ENCODE results near the gene TNFRSF19. TPM values are rescaled to one million over a fixed set of nuclear protein-coding genes. Genes with fewer than 3 reads are reported as not detected.

TNFRSF19 gene
- total and polyA plus RNA-seq, 2 of the 13 experiments (the other 11 are each of a cell fraction or from before 2014, with no cell fraction given), result 75.3 to 77.7 TPM

GRCh38 chr13:23722726-23723453 is 152.7 kb downstream of the TNFRSF19 start:
- in situ Hi-C loops (cut with HindIII; ENCODE audit: extremely low pct_ligation_motif_present, low pct_unique_long_range_greater_than_20kb), result no loop called here
- Histone ChIP-seq H3K4me1 (ENCODE audit: insufficient read depth, low read length) (peaks cover 43% of the 10 kb centered on the region), H3K27ac (ENCODE audit: extremely low read length, insufficient read depth, low read length) (peak overlapping the region; percentile 27), H4K20me1 (ENCODE audit: insufficient read depth, low read length) (no peaks in the 10 kb centered on the region), H3K9me3 (ENCODE audit: low read length) (no peaks in the 10 kb centered on the region), H2AFZ (ENCODE audit: low read length) (no peak overlapping the region), H3K79me2 (ENCODE audit: insufficient read depth, low read length) (no peaks in the 10 kb centered on the region), H3K4me2 (ENCODE audit: low read depth, low read length) (peak overlapping the region; percentile 47), H3K27me3 (ENCODE audit: control insufficient read depth in 1 of 2, insufficient read depth in 2 of 2, low read length in 2 of 2) (no peaks in the 10 kb centered on the region), H3K9ac (ENCODE audit: insufficient read depth, low read depth, low read length) (no peak overlapping the region; the same call in 1 of the 2 replicates), H3K4me3 (replicated peaks in 1 of 3; ENCODE audit: insufficient read depth in 1 of 3, low read depth in 2 of 3, low read length in 3 of 3) (no peak overlapping the region), H3K36me3 (replicated peaks in 1 of 2; ENCODE audit: control insufficient read depth in 1 of 2, insufficient read depth in 2 of 2, low read length in 2 of 2) (no peaks in the 10 kb centered on the region)
- CTCF ChIA-PET (ENCODE audit: low intra/inter-chr PET ratio, low total read pairs), result no interaction called here
- intact Hi-C loops (cut with micrococcal nuclease; ENCODE audit: unreplicated experiment), result no loop called here
- FAIRE-seq (peak; percentile 8), ATAC-seq (peak; percentile 71), DNase-seq (ENCODE audit: low spot score) (peak; percentile 82)
- POLR2A ChIA-PET, result no interaction called here
- TF ChIP-seq SOX13 (IDR thresholded peaks at IDR 0.05) (no peak), SOX13 (CRISPR knock-in tag; conservative IDR thresholded peaks at IDR 0.05 in 1 of 2, IDR thresholded peaks at IDR 0.05 in 1 of 2) (0 out of 4 replicates have a peak, but pooled peaks of 1 of the 2 experiments have one; percentile 19), ZBTB3 (CRISPR knock-in tag; IDR thresholded peaks at IDR 0.05; ENCODE audit: borderline replicate concordance, low read depth) (no peak)
- BruUV-seq (replicated peaks), result no TSS peak
- WGBS (ENCODE audit: low lambda C conversion rate), result 47% methylated on average over 6 of the region's 6 CpGs

- Histone ChIP-seq H3K27me3 (ENCODE audit: control insufficient read depth in 1 of 2, insufficient read depth in 2 of 2, low read length in 2 of 2) (no peaks in the 10 kb centered on the region), H3K4me1 (ENCODE audit: insufficient read depth, low read length) (peaks cover 37% of the 10 kb centered on the region), H3K4me2 (ENCODE audit: low read depth, low read length) (no peak overlapping the region; the same call in 1 of the 2 replicates), H3K9ac (ENCODE audit: insufficient read depth, low read depth, low read length) (no peak overlapping the region), H3K27ac (ENCODE audit: extremely low read length, insufficient read depth, low read length) (no peak overlapping the region), H4K20me1 (ENCODE audit: insufficient read depth, low read length) (no peaks in the 10 kb centered on the region), H3K79me2 (ENCODE audit: insufficient read depth, low read length) (no peaks in the 10 kb centered on the region), H3K9me3 (ENCODE audit: low read length) (no peaks in the 10 kb centered on the region), H3K36me3 (replicated peaks in 1 of 2; ENCODE audit: control insufficient read depth in 1 of 2, insufficient read depth in 2 of 2, low read length in 2 of 2) (no peaks in the 10 kb centered on the region), H2AFZ (ENCODE audit: low read length) (no peak overlapping the region), H3K4me3 (replicated peaks in 1 of 3; ENCODE audit: insufficient read depth in 1 of 3, low read depth in 2 of 3, low read length in 3 of 3) (no peak overlapping the region)
- ATAC-seq (no peak), DNase-seq (ENCODE audit: low spot score) (no peak), FAIRE-seq (no peak)
- in situ Hi-C loops (cut with HindIII; ENCODE audit: extremely low pct_ligation_motif_present, low pct_unique_long_range_greater_than_20kb), result no loop called here
- peak in 1 of 2 experiments; percentile 20; a peak in 1 of 4 replicates for TF ChIP-seq MAFK (conservative IDR thresholded peaks at IDR 0.05 in 1 of 2, IDR thresholded peaks at IDR 0.05 in 1 of 2; ENCODE audit: low read length in 2 of 2)
- no peak for TF ChIP-seq ZNF142 (CRISPR knock-in tag; IDR thresholded peaks at IDR 0.05)
- TSS peak; percentile 85 for BruUV-seq (replicated peaks)
- intact Hi-C loops (cut with micrococcal nuclease; ENCODE audit: unreplicated experiment), result no loop called here
- 78% methylated on average over 1 of the region's 1 CpG for WGBS (ENCODE audit: low lambda C conversion rate)
- POLR2A ChIA-PET, result no interaction called here
- CTCF ChIA-PET (ENCODE audit: low intra/inter-chr PET ratio, low total read pairs), result no interaction called here
Observed at GRCh38 chr13:23723471-23723870, 153.3 kb downstream of the TNFRSF19 start.
